MM.1S (cell line): ENCODE results near the gene WIF1.

ENCODE experiments used
- CTCF ChIP-seq: fragments of 300-600 bp; sonication (generic); IDR thresholded peaks from 2 replicates; pipeline ENCODE4 v1.5.1; 2016; ENCODE audit warnings: antibody characterized with exemption, low read length, mixed read lengths
- EZH2 ChIP-seq: fragments of 300-600 bp; sonication (generic); optimal IDR thresholded peaks from 2 replicates; pipeline ENCODE3; 2017; ENCODE audit warnings: low read depth, mild to moderate bottlenecking, antibody characterized with exemption, low read length, mixed read lengths

- no peak for TF ChIP-seq CTCF
- no peak for TF ChIP-seq EZH2
Measured at GRCh38 chr12:65069336-65069735, 51.8 kb downstream of the WIF1 start.
